Stimulated activated CD4-positive, alpha-beta T cell treated with anti-CD3 and anti-CD28 coated beads, Interleukin-12 subunit alpha, Interleukin-12 subunit beta, amount 100 ng/mL, for 24 hours (primary cell): Measurements from ENCODE around the gene NAV2.
"Not testable (repeated sequence)": the region's sequence is repeated elsewhere in the genome, so short reads cannot be mapped to it uniquely, and the experiment has no call there.

Source experiments
- DNase-seq, 2 experiments: peaks; one replicate each; pipeline ENCODE4 v3.0.0-alpha.2; 2020; ENCODE audit warnings: low read depth in 2 of 2

The NAV2 gene

DNA sequence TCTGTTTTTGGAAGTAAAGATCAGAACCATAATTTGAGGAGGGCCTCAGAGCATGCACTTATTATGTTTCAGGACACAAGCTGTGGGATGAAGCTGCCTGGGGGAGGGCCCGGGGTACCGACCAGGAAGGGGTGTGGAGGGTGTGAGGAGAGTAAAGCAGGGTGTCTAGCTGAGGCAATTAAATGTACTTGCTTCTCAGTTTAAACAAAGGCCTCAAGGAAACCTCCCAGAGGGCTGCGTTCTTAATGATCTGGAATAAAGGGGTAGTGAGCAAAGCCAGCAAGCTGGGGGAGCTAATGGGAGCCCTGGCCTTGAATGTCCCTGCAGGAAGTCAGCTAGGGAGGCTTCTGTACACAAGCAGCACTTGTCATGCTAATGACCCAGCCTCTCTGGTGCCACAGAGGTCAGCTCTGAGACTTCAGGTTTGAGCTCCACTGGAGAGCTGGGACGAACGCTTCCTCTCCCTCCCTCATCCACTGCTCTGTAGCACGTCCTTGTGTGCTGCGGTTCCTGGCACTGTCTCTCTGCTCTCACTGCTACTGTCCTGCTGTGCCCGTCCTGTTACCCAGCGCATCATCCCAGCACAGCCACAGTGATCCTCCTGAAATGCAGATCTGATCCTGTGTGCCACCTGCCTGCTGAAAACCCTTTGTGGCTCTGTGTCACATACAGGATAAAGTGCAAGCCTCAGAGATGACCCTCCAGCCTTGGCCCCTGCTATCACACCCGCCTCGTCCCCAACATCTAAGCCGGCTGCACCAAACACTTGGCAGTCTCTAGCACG is 287.9 kb downstream of the NAV2 start:
- no peak for DNase-seq

DNA sequence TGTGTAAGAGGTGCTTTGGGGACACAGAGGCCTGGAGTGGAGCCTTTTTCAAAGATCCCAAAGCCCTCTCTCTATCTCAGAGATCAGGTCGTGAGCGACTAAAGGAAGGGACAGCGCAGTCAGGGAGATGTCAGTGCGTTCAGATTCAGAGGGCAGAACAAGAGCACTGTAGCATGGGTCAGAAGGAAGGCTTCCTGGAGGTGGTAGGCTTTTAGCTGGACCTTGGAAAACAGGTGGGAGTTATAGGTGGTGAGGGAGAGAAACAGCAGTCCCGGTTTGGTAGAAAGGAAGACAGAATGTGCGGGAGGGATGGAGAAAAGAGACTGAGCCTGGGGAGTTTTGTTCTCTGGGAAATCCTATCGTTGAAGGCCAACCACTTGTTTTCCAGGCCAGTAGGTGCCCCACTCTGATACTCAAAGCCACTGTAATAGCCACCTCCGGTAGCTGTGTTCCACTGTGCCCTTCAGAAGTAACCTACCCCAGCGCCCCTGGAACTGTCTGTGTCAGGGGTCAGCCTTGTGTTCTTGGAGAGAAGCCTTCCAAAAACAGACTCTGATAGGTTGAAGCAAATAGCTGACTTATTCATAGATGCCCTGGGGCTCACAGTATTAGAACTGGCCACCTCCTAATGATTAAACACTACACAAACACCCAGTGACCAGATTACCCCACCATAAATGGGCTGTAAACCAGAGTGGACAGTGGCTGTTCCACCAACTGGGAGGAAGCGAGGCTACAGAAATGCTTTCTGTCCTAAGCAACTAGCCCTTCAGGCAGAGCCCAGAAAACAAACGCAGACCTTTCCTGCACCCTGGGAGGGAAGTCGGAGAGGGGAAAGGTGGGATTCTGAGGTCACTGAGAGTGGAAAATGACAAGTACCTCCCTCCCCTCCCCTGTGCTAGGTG is 289.9 kb downstream of the NAV2 start:
- no peak for DNase-seq

GRCh38 chr11:20003351-20003750 is 290.7 kb downstream of the NAV2 start:
- DNase-seq = no peak

DNA sequence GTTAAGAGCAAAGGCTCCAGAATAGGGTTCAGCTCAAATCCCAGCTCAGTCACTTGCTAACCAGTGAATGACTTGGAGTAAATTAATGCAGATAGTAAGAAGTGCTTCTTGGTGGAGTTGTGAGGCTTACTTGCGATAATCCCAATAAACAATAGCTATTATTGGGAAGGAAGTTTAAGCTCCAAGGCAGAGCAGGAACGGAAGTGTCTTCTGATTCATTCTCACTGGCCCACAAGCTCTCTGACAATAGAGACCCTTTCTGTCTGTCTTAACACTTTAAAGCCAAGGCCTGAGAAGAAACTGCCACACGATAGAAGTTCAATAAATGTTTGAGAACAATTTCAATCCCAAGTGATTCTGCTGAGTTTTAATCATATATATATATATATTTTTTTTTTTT is 292.2 kb downstream of the NAV2 start:
- DNase-seq = no peak

DNA sequence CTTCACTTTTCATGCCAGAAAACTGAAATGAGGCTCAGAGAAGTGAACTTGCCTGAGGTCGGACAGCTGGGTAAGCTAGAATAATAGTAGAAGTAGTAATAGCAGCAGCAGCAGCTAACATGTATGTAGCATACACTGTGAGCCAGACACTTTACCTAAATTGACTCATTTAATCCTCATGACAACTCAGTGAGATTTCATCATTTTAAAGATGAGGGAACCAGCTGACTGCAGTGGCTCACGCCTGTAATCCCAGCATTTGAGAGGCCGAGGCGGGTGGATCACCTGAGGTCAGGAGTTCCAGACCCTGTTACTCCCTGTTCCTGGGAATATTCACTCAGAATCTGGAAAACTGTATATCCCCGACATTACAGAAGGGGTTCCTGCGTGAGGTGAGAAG is 293.1 kb downstream of the NAV2 start:
- DNase-seq = no peak

DNA sequence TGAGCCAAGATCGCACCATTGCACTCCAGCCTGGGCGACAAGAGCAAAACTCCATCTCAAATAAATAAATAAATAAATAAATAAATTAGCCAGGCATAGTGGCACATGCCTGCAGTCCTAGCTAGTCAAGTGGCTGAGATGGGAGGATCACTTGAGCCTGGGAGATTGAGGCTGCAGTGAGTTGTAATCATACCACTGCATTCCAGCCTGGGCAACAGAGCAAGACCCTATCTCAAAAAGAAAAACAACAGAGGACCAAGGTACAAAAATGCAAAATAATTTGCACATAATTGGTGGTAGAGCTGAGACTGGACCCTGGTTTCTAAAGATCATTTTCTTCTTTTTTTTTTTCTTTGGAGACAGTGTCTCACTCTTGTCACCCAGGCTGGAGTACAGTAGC is 294.0 kb downstream of the NAV2 start:
- DNase-seq = not testable (repeated sequence)

DNA sequence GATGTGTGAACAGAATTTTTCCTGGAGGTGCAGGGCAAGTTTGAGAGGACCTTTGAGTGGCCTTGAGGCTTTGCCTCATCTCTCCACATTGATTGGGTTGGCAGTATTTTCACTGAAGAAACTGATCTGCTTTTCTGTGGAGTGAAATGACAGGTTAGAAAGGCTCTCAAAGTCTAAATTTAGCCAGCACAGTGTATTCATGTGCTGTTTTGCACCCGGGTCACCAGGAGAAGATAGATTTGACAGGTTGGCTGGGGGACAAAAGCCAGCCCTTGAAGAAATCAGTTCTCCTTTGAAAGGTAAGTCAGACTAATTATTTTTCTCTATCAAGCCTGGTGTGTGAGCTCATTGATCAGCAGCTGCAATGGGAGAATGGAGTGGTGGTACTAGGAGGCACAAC is 294.7 kb downstream of the NAV2 start:
- DNase-seq = no peak

- DNase-seq = no peak
Measured at GRCh38 chr11:20008190-20008870, 295.7 kb downstream of the NAV2 start.

DNA sequence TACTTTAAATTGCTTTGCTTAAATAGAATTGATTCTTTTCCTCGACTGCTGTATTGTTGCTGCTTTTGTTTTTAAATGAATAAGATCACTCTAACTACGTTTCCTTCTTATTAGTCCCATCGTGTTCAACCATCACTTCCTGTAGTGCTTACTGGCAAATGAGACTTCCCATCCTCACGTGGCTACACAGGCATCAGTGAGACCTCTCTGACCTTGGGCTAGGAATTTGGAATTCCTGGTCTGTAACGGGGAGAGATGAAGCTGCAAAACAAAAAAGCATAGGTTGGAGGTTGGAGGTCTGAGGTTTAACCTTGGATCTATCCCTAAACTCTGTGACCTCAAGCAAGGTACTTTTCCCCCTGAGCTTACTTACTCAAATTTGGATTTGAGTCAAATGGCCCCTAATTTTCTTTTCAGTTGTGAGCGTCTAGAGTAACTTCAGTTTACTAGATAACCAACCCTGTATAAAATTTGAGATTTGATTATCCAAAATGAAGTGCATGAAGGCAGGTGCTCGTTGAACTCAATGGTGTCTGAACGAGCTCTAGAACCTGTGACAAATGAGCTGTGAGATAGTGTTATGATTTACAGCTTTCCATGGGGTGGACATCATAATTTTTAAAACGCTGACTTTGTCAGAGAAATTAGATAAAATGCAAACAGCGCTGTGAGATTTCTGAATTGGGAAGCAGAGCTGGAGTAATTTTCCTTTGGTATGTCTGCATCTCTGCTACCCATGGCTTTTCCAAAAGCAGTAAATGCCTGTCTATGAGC is 296.4 kb downstream of the NAV2 start:
- DNase-seq = no peak

DNA sequence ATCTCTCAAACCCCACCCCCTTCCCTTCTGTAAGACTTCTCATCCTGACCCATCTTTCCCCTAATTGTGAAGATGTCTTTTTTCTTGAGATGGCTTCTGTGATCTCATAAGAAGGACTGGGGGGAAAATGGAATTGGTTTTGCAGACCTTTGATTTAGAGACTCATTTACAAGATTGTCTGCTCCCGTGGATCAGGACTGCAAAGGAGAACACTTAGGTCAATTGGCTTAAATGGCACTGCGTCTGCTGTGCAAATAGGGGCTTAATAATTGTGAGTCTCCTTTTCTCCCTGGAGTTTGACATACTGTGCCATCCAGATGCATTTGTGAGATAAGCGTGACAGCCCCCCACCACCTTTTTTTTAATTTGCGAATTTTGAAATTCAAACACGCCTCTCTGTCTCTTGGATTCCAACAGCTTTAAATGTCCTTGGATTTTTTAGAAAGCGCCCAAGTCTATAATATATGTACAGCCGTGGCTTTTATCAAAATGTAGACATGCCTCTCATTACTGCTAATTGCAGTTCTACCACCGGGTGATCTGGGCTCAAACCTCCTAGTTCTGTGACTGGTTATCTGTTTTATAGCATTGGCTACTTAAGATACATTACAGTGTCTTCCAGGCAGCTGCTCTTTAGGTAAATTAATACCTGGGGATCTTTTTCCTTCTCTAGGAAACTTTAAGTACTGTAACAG is 297.7 kb downstream of the NAV2 start:
- DNase-seq = no peak

- no peak for DNase-seq
Measured at GRCh38 chr11:20010851-20011225, 298.2 kb downstream of the NAV2 start.

DNA sequence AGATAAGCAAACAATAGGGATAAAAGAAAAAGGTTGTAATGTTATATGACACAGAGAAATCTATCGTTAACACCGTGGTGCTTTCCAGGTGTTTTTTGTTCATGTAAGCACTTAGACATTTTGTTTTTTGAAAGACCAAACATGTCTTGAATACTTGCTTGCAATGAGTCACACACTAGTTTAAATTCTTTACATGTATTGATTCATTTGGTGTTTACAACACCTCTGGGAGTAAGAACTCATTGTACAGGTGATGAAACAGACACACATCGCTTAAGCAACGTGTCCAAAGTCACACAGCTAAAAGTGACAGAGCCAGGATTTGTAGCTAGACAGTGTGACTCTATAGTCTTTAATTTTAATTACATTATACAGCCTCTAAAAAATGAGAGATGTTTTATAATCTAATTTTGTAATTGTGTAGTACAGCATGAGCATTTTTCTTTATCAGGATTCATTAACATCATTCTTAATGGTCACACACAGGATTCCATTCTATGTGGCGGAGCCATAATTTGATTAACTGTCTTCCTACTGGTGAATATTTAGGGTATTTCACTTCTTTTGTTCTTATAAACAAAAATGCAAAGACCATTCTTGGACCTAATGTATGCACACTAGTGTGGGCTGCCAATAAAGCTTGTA is 298.8 kb downstream of the NAV2 start:
- DNase-seq = no peak

DNA sequence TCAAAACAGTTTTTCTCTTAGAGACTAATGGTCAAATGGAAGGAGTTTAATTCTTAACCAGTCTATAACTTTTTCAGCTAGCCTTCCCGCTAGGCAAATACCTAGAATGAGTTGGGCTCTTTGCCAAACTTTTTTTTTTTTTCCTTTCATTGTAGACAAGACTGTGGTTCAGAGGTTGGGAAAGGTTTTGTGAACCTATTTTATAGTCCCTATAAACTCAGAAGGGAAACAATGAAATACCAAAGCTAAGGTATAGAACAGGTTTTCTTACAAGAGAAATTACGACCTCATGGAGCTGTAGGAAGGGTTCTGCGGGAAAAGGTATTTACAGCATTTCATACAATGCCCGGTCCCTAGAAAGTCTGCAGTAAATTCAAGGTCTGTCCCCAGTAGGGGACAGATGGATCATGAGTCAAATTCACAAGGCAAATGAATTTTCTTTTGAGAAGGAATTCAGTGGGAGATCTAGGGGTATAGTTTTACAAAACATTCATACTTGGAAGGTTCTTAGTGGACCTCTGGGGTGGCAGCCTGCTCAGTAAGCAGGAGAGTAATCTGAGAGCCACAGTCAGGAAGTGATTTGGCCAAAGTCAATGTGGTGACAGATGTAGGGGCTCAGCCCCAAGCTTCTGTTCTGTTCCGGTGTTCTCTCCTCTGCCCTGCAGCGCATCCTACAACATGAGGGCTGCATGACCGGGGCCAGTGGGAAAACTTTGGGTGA is 300.9 kb downstream of the NAV2 start:
- no peak for DNase-seq

DNA sequence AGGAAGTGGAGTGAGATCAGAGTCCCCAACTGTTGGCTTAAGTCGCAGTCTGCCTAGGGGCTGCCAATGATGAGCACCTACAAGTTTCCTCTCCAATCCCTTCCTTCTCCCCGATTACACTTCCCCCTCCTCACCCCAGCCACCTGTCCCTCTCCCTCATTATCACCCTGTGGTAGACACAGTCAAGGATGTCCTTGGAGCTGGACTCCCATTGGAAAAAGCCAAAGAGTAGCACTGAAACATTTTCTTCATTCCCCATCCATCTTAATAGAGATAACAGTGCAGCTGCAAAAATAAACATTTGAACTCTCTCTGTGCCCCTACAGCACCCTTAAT is 301.4 kb downstream of the NAV2 start:
- no peak for DNase-seq

DNA sequence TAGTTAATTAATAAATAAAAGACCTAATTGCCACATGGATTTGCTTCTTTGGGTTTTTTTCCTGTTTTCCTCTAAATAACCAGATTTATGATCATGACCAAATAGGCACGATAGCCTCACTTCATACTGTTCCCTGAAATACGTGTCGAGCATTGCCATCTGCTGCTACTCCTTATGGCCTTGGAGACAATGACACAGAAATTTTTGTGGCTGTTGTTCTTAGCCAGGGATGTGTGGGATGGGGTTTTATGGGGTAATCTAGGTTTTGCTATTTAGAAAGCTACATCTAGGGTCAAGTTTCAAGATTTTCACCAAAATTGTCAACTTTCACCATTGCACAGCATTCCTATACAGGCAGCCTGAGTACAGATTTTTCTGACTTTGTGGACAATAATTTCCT is 302.5 kb downstream of the NAV2 start:
- DNase-seq = no peak

DNA sequence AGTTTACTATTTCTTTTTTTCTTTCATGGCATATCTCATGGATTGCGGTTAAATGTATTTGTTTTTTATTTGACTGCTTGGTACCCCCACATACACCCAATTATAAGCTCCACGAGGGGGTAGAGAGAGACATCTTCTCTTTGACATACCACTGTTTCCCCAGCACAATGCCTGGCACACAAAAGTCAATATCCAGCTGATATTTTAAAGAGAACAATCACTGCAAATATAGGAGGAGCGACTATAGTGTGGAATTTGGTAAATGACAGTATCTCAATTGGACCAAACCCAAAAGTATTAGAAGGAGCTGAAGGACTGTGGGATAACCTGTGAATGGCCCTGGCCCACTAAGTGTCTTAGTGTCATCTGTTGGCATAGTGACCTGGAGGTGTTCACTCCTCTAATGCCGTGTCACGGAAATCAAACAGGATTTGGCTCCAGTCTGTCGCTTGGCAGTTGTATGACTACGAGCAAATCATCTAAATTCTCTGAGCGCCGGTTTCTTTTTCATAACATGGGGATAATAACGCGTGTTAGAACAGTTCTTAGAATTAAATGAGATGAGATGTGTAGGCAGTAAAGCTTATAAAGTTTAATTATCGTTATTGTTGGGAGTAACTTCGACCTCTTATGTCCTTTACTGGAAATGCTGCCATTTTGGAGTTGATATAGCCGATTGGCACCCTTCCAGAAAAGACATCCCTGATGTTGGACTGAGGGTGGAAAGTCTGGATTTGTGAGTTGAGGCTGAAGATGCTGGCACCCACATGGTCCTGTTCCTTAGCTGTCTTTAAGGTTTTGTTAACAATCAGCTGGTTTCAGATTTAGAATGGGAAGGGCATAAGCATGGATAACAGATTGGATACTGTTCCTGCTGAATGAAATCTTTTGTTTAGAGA is 303.1 kb downstream of the NAV2 start:
- DNase-seq = no peak

DNA sequence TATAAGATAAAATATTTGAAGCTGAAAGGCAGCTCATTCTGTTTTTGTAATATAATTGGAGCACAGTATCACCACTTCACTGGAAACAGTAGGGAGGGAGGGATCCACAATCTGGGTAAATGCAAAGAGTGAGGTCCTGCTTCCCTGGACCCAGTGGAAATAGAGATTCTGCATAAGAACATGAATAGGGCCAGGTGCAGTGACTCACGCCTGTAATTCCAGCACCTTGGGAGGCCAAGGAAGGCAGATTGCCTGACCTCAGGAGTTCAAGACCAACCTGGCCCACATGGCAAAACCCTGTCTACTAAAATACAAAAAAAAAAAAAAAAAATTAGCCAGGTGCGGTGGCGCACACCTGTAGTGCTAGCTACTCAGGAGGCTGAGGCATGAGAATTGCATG is 303.9 kb downstream of the NAV2 start:
- DNase-seq = no peak

DNA sequence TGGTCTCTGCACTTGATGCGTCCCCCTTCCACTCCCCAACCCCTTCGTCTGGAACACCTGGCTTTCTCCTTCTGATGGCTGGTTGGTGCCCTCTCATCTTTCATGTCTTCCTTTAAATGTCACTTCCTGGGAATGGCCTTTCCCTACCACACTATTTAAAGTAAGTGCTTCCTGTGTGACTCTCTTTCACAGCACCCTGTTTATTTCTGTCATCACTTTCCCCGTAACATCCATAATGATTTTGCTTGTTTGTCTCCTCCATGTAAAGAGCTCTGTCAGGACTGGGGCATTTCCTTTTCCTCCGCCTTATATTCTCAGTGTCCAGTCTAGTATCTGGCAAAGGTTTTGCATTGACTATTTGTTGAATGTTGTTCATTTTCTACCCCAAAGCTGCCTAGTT is 304.7 kb downstream of the NAV2 start:
- no peak for DNase-seq

DNA sequence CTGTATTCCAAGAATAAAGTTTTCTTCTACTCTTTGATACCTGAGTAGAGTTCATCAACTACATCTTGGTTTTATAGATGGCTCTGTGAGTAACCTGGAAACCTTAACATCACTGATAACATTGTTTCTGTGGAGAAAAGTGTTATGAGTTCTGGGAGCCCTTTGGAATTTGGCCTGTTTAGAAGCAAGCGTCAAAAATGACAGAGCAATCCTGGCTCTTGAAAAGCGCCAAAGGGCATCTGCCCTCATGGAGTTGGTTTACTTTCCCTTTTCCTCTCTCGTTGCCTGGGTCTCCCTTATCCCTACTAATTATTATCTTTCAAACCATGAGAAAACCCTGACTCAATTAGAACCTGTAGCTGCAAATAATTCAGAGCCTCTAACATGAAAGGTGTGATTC is 307.6 kb downstream of the NAV2 start:
- no peak for DNase-seq
